ENCODE results near the gene PCDHB7. TPM values are rescaled to one million over a fixed set of nuclear protein-coding genes. Genes with fewer than 3 reads are reported as not detected.
"Not testable (repeated sequence)": the region's sequence is repeated elsewhere in the genome, so short reads cannot be mapped to it uniquely, and the experiment has no call there.

PCDHB7 gene
- total RNA-seq, 1 donor from 2014 or later: 1.2 TPM

DNA sequence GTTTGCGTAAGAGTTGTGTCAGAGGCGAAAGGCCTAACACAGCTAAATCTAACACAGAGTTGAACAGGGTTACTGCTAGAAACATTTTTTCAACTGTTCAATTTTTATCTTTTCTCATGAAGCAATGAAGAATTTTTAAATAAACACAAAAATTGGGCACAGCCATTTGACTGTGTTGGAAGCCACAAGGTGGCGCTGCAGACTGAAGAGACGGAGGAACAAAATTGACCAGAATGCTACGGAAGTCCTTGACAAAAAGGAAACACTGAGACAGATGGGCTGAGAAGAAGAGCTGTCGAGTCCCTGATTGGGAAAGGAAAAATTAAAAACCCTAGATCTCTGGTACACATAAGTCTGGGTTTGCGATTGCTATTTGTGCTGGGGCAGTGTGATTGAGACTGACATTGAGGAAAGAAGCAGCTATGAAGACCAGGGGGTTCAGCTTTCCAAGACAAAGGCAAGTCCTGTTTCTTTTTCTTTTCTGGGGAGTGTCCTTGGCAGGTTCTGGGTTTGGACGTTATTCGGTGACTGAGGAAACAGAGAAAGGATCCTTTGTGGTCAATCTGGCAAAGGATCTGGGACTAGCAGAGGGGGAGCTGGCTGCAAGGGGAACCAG is 14.6 kb downstream of the PCDHB7 start, which contains the start of gene PCDHB9:
PCDHB9 (plus strand) TSS at position 265 of the 616 bp plus-strand sequence; CDS start at position 423, 158 bp downstream.
- Mint-ChIP-seq H3K36me3 (ENCODE audit: unreplicated experiment) (peaks cover 26% of the 10 kb centered on the region), H3K9me3 (ENCODE audit: unreplicated experiment) (peaks cover 51% of the 10 kb centered on the region), H3K27ac (ENCODE audit: unreplicated experiment) (no peak within 1 kb of the TSS), H3K27me3 (ENCODE audit: unreplicated experiment) (no peaks in the 10 kb centered on the region), H3K4me3 (ENCODE audit: unreplicated experiment) (peak within 1 kb of the TSS; percentile 41), H3K4me1 (ENCODE audit: unreplicated experiment) (no peaks in the 10 kb centered on the region)
- DNase-seq (ENCODE audit: extremely low spot score, unreplicated experiment): no peak
- TF ChIP-seq, protein P1, sequence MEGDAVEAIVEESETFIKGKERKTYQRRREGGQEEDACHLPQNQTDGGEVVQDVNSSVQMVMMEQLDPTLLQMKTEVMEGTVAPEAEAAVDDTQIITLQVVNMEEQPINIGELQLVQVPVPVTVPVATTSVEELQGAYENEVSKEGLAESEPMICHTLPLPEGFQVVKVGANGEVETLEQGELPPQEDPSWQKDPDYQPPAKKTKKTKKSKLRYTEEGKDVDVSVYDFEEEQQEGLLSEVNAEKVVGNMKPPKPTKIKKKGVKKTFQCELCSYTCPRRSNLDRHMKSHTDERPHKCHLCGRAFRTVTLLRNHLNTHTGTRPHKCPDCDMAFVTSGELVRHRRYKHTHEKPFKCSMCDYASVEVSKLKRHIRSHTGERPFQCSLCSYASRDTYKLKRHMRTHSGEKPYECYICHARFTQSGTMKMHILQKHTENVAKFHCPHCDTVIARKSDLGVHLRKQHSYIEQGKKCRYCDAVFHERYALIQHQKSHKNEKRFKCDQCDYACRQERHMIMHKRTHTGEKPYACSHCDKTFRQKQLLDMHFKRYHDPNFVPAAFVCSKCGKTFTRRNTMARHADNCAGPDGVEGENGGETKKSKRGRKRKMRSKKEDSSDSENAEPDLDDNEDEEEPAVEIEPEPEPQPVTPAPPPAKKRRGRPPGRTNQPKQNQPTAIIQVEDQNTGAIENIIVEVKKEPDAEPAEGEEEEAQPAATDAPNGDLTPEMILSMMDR (IDR thresholded peaks at IDR 0.05): peak; percentile 28

DNA sequence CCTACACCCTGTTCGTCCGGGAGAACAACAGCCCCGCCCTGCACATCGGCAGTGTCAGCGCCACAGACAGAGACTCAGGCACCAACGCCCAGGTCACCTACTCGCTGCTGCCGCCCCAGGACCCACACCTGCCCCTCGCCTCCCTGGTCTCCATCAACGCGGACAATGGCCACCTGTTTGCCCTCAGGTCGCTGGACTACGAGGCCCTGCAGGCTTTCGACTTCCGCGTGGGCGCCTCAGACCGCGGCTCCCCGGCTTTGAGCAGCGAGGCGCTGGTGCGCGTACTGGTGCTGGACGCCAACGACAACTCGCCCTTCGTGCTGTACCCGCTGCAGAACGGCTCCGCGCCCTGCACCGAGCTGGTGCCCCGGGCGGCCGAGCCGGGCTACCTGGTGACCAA is 16.2 kb downstream of the PCDHB7 start:
- peak; percentile 83 for DNase-seq (ENCODE audit: extremely low spot score, unreplicated experiment)
- H3K4me3 Mint-ChIP-seq (ENCODE audit: unreplicated experiment); H3K4me1 Mint-ChIP-seq (ENCODE audit: unreplicated experiment); H3K27me3 Mint-ChIP-seq (ENCODE audit: unreplicated experiment); H3K27ac Mint-ChIP-seq (ENCODE audit: unreplicated experiment): not testable (repeated sequence)
- H3K9me3 Mint-ChIP-seq (ENCODE audit: unreplicated experiment): peaks cover 51% of the 10 kb centered on the region
- H3K36me3 Mint-ChIP-seq (ENCODE audit: unreplicated experiment): peaks cover 27% of the 10 kb centered on the region

DNA sequence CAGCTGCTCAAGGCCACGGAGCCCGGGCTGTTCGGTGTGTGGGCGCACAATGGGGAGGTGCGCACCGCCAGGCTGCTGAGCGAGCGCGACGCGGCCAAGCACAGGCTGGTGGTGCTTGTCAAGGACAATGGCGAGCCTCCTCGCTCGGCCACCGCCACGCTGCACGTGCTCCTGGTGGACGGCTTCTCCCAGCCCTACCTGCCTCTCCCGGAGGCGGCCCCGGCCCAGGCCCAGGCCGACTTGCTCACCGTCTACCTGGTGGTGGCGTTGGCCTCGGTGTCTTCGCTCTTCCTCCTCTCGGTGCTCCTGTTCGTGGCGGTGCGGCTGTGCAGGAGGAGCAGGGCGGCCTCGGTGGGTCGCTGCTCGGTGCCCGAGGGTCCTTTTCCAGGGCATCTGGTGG is 16.7 kb downstream of the PCDHB7 start:
- Mint-ChIP-seq H3K9me3 (ENCODE audit: unreplicated experiment) (peaks cover 51% of the 10 kb centered on the region), H3K36me3 (ENCODE audit: unreplicated experiment) (peaks cover 27% of the 10 kb centered on the region)
- not testable (repeated sequence) for DNase-seq (ENCODE audit: extremely low spot score, unreplicated experiment); H3K4me1 Mint-ChIP-seq (ENCODE audit: unreplicated experiment); H3K4me3 Mint-ChIP-seq (ENCODE audit: unreplicated experiment); H3K27me3 Mint-ChIP-seq (ENCODE audit: unreplicated experiment); H3K27ac Mint-ChIP-seq (ENCODE audit: unreplicated experiment)

DNA sequence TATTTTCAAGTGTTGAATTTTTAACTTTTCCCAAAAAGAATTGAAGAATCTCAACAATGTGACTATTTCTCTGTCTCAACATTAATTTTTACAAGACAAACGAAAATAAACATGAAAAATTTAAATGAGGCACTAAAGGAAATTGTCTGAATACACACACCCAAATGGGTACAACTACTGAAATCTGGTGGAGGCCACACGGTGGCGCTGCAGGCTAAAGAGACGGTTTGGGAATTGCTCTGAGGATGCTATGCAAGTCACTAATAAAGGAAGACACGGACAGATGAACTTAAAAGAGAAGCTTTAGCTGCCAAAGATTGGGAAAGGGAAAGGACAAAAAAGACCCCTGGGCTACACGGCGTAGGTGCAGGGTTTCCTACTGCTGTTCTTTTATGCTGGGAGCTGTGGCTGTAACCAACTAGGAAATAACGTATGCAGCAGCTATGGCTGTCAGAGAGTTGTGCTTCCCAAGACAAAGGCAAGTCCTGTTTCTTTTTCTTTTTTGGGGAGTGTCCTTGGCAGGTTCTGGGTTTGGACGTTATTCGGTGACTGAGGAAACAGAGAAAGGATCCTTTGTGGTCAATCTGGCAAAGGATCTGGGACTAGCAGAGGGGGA is 19.8 kb downstream of the PCDHB7 start, which contains the start of gene PCDHB10:
PCDHB10 (plus strand) TSS at position 244 of the 616 bp plus-strand sequence; CDS start at position 444, 200 bp downstream.
- peak; percentile 84 for DNase-seq (ENCODE audit: extremely low spot score, unreplicated experiment)
- peaks cover 19% of the 10 kb centered on the region for H3K36me3 Mint-ChIP-seq (ENCODE audit: unreplicated experiment)

DNA sequence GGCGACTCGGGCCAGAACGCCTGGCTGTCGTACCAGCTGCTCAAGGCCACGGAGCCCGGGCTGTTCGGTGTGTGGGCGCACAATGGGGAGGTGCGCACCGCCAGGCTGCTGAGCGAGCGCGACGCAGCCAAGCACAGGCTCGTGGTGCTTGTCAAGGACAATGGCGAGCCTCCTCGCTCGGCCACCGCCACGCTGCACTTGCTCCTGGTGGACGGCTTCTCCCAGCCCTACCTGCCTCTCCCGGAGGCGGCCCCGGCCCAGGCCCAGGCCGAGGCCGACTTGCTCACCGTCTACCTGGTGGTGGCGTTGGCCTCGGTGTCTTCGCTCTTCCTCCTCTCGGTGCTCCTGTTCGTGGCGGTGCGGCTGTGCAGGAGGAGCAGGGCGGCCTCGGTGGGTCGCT is 21.9 kb downstream of the PCDHB7 start:
- peaks cover 15% of the 10 kb centered on the region for H3K36me3 Mint-ChIP-seq (ENCODE audit: unreplicated experiment)
- not testable (repeated sequence) for H3K4me1 Mint-ChIP-seq (ENCODE audit: unreplicated experiment)
- peaks cover 51% of the 10 kb centered on the region for H3K9me3 Mint-ChIP-seq (ENCODE audit: unreplicated experiment)

More for the DNA sequence above, 19.8 kb downstream of the PCDHB7 start, which contains the start of gene PCDHB10:
- TF ChIP-seq, protein P1 (IDR thresholded peaks at IDR 0.05): peak; percentile 47
- Mint-ChIP-seq H3K4me1 (ENCODE audit: unreplicated experiment) (no peaks in the 10 kb centered on the region), H3K4me3 (ENCODE audit: unreplicated experiment) (peak within 1 kb of the TSS; percentile 67), H3K9me3 (ENCODE audit: unreplicated experiment) (peaks cover 46% of the 10 kb centered on the region), H3K27ac (ENCODE audit: unreplicated experiment) (no peak within 1 kb of the TSS), H3K27me3 (ENCODE audit: unreplicated experiment) (no peaks in the 10 kb centered on the region)

DNA sequence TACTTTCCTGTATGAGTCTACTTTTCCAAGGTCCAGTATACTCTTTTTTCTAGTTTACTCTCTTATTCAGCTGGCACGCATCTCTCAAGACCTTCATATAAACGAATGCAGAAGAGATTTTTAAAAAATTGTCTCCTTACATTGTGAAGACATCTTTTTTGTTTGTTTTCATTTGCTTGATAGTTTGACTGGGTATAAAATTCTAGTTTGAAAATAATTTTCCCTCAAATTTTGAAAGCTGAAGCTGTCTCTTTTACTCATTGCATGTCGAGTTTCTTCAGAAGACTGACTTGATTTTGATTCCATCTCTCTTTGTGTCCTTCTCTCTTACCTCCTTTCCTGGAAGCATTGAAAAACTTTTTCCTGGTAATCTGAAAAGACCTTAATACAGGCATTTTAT is 23.9 kb downstream of the PCDHB7 start:
- Mint-ChIP-seq H3K4me1 (ENCODE audit: unreplicated experiment) (no peaks in the 10 kb centered on the region), H3K36me3 (ENCODE audit: unreplicated experiment) (peaks cover 20% of the 10 kb centered on the region), H3K27ac (ENCODE audit: unreplicated experiment) (no peak overlapping the region), H3K4me3 (ENCODE audit: unreplicated experiment) (no peak overlapping the region), H3K27me3 (ENCODE audit: unreplicated experiment) (no peaks in the 10 kb centered on the region), H3K9me3 (ENCODE audit: unreplicated experiment) (peaks cover 67% of the 10 kb centered on the region)
- TF ChIP-seq, protein P1 (IDR thresholded peaks at IDR 0.05): no peak
- no peak for DNase-seq (ENCODE audit: extremely low spot score, unreplicated experiment)

More for the DNA sequence above, 21.9 kb downstream of the PCDHB7 start:
- not testable (repeated sequence) for H3K4me3 Mint-ChIP-seq (ENCODE audit: unreplicated experiment); H3K27me3 Mint-ChIP-seq (ENCODE audit: unreplicated experiment); DNase-seq (ENCODE audit: extremely low spot score, unreplicated experiment); H3K27ac Mint-ChIP-seq (ENCODE audit: unreplicated experiment)
